NCI-H187 treated with DMSO at 0.1 percent for 48 hours (cell line): Measurements from ENCODE around the gene MBOAT2.

Source experiments
- DNase-seq: peaks from one replicate; lab custom pipeline; 2025; lab: John Stamatoyannopoulos, UW

MBOAT2 gene

GRCh38 chr2:8821276-8822217 lies 181.9 kb downstream of the MBOAT2 start:
- no peak for DNase-seq

- DNase-seq: no peak
Measured at GRCh38 chr2:8819948-8820347, 183.5 kb downstream of the MBOAT2 start.

GRCh38 chr2:8819194-8819593 lies 184.3 kb downstream of the MBOAT2 start:
- no peak for DNase-seq

DNA sequence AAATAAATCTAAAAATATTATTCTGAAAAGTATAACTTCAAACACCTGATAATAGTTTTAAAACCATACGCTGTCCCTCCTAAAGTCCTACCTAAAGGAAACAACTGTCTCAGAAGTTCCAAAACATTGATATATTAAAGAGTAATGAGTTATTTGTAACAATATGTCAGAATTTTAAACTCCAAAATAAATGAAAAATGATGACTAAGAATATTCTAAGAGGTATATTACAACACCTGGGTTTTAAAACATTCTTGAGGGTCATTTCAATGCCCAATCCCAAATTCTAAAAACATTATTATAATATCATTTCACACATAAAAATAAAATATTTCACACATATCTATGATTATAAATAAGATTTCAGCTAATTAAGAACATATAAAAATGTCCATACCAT lies 186.3 kb downstream of the MBOAT2 start:
- DNase-seq: no peak

DNA sequence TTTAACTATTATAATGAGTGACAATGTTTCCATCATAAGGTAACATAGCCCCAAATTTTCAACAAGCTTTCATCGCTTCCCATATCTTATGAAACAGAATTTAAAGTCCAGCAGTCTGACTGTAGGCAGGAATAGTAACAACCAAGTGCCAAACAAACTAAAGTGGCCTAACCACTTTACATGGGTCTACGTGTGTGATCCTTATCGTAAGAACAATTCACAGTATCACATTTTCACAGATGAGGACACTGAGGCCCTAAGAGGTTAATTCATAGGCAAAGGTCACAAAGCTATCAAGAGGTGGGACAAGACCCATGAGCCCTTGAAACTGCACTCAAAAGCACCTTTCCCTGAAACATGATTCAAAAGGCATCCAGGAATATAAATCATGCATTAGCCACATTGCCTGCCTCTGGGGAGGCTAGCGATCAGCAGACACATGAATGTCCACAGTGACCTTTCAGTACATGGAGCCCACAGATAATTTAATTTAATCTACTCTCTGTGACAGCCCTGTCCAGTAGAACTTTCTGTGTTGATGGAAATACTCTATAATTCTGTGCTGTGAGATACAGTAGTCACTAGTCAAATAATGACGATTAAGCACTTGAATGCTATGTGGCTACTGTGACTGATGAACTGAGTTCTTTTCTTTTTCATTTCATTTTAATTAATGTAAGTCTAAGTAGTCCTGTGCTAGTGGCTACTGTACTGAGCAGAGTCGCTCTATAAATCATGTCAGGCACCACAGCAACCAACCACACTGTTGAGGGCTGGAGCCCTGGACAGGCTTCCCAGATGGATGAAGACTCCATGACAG lies 196.4 kb downstream of the MBOAT2 start:
- DNase-seq: no peak

DNA sequence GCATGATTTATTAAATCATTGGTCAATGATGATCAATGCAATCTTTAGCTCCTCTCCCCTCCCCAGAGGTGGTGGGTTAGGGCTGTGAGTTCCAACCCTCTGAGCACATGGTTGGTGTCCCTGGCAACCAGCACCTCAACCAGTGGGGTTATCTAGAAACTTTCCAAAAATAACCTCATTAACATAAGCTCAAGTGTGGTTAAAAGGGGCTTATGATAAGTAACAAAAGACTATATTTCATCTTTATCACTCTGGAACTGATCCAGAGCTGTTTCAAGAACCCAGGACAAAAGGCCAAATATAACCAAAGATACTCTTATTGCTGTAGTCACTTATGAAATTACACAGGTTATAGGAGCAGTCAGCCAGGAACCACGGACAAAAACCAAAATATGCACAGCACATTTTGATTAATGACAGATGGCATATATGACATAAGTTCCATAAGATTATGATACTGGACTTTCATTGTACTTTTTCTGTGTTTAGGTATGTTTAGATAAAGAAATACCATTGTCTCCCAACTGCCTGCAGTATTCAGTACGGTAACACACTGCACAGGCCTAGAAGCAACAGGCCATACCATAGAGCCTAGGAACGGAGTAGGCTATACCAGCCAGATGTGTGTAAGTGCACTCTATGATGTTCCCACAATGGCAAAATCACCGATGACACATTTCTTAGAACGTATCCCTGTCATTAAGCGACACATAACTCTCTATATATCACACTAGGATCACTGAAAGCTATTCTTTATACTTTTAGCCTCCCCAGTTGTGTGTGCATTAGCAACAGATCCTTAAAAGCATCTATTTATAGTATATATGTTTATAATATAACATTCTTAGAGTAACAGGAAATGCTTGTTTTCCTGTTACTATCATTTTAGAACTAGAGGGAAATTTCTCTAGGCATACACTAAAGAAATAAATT lies 197.9 kb downstream of the MBOAT2 start:
- no peak for DNase-seq

- no peak for DNase-seq
Measured at GRCh38 chr2:8803658-8804379, 199.7 kb downstream of the MBOAT2 start.

DNA sequence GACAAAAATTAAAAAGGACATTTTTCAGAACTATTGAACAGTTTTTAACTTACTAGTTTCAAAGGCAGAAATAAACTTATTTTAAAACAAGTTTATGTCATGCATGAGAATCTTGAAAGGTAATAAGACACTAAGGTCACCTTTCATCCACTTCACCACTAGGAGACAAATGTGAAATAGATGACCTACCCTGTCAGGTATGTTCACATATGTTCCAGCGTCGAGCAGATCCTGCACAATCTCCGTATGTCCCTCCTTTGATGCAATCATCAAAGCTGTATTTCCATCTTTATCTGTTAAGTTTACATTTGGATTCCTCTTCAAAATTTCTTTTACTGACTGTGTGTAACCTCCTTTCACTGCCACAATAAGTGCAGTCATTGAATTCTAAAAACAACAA lies 200.7 kb downstream of the MBOAT2 start:
- DNase-seq: no peak
